CD14-positive monocyte (primary cell): Measurements from ENCODE around the gene PTPN2. TPM values are rescaled to one million over a fixed set of nuclear protein-coding genes. Genes with fewer than 3 reads are reported as not detected.

ENCODE experiments used
- DNase-seq, 3 donors: peaks; one replicate each; pipeline ENCODE4 v3.0.0-alpha.2; 2011 to 2022
- H2AFZ ChIP-seq: 2 replicates; pipeline ENCODE4 v1.6.0; 2012; ENCODE audit warnings: mild to moderate bottlenecking, low read depth, low read length, inconsistent platforms; ENCODE audit not compliant: insufficient read depth, poor library complexity, severe bottlenecking
- H3K27ac ChIP-seq, 2 donors: 1 replicate in 1 of 2; 2 replicates in 1 of 2; pipeline ENCODE4 v1.5.1; 2012 to 2013; ENCODE audit warnings: low read length in 2 of 2, control low read depth in 1 of 2, inconsistent platforms in 1 of 2, low read depth in 1 of 2, mild to moderate bottlenecking in 1 of 2
- H3K27me3 ChIP-seq, 2 donors: one replicate each; pipeline versions ENCODE4 v1.6.0 to v1.6.1; 2011 to 2013; ENCODE audit warnings: low read length in 2 of 2; ENCODE audit not compliant: control insufficient read depth in 2 of 2, insufficient read depth in 2 of 2
- H3K36me3 ChIP-seq, 2 donors: replicated peaks in 1 of 2; 1 replicate in 1 of 2; 2 replicates in 1 of 2; pipeline versions ENCODE4 v1.5.1 to v1.6.1; 2012 to 2013; ENCODE audit warnings: low read length in 2 of 2, control low read depth in 1 of 2, inconsistent platforms in 1 of 2, mild to moderate bottlenecking in 1 of 2; ENCODE audit not compliant: insufficient read depth in 2 of 2, control insufficient read depth in 1 of 2
- H3K4me1 ChIP-seq, 2 donors: 1 replicate in 1 of 2; 2 replicates in 1 of 2; pipeline versions ENCODE4 v1.5.1 to v1.6.1; 2012 to 2013; ENCODE audit warnings: low read length in 2 of 2, control low read depth in 1 of 2, inconsistent platforms in 1 of 2, mild to moderate bottlenecking in 1 of 2, moderate library complexity in 1 of 2; ENCODE audit not compliant: insufficient read depth in 2 of 2, control insufficient read depth in 1 of 2
- H3K4me2 ChIP-seq: replicated peaks from 2 replicates; pipeline ENCODE3; 2012; ENCODE audit warnings: low read length, moderate library complexity, mild to moderate bottlenecking; ENCODE audit not compliant: poor library complexity, severe bottlenecking; ENCODE audit errors: extremely low read depth
- H3K4me3 ChIP-seq, 3 experiments: fragments of 200-600 bp in 1 of 3; sonication (generic) in 1 of 3; replicated peaks in 1 of 3; 1 replicate in 2 of 3; 2 replicates in 1 of 3; pipeline ENCODE4 v1.5.1; 2011 to 2013; ENCODE audit warnings: low read length in 3 of 3, mild to moderate bottlenecking in 3 of 3, control low read depth in 2 of 3, low read depth in 2 of 3, inconsistent platforms in 1 of 3, moderate library complexity in 1 of 3
- H3K79me2 ChIP-seq: 2 replicates; pipeline ENCODE4 v1.6.0; 2012; ENCODE audit warnings: mild to moderate bottlenecking, control low read depth, inconsistent platforms, low read length, moderate library complexity; ENCODE audit not compliant: insufficient read depth
- H3K9ac ChIP-seq: 2 replicates; pipeline ENCODE4 v1.6.0; 2017; ENCODE audit warnings: low read length, mild to moderate bottlenecking; ENCODE audit not compliant: insufficient read depth, poor library complexity, severe bottlenecking
- H3K9me3 ChIP-seq, 2 donors: replicated peaks in 1 of 2; 1 replicate in 1 of 2; 2 replicates in 1 of 2; pipeline versions ENCODE4 v1.5.1 to v1.6.1; 2012 to 2013; ENCODE audit warnings: low read length in 2 of 2, control low read depth in 1 of 2; ENCODE audit not compliant: control insufficient read depth in 1 of 2, insufficient read depth in 1 of 2
- H4K20me1 ChIP-seq: 2 replicates; pipeline ENCODE4 v1.6.0; 2012; ENCODE audit warnings: mild to moderate bottlenecking, low read length, control low read depth, moderate library complexity; ENCODE audit not compliant: insufficient read depth
- H3K27ac Mint-ChIP-seq, 7 donors: one replicate each; pipeline ENCODE4 v1.8.0; 2020; ENCODE audit warnings: mild to moderate bottlenecking in 7 of 7, mixed read lengths in 7 of 7, moderate library complexity in 6 of 7, inconsistent platforms in 2 of 7
- H3K27me3 Mint-ChIP-seq, 3 donors: one replicate each; pipeline ENCODE4 v1.8.0; 2021 to 2022; ENCODE audit warnings: low read depth in 3 of 3, mild to moderate bottlenecking in 3 of 3, mixed read lengths in 3 of 3, moderate library complexity in 3 of 3, inconsistent platforms in 1 of 3
- H3K36me3 Mint-ChIP-seq, 2 donors: one replicate each; pipeline ENCODE4 v1.8.0; 2020; ENCODE audit warnings: mixed read lengths in 2 of 2, inconsistent platforms in 1 of 2, mild to moderate bottlenecking in 1 of 2
- H3K4me1 Mint-ChIP-seq: one replicate; pipeline ENCODE4 v1.8.0; 2020; ENCODE audit warnings: mild to moderate bottlenecking, mixed read lengths
- H3K4me3 Mint-ChIP-seq, 2 donors: one replicate each; pipeline ENCODE4 v1.8.0; 2020; ENCODE audit warnings: mild to moderate bottlenecking in 2 of 2, mixed read lengths in 2 of 2, moderate library complexity in 1 of 2
- H3K9me3 Mint-ChIP-seq, 7 donors: one replicate each; pipeline ENCODE4 v1.8.0; 2020 to 2022; ENCODE audit warnings: mixed read lengths in 7 of 7, mild to moderate bottlenecking in 6 of 7, moderate library complexity in 6 of 7, inconsistent platforms in 2 of 7
- WGBS: methylation state at CpG from one replicate; pipeline ENCODE4 v1.1.5; 2013; ENCODE audit warnings: missing lambda C conversion rate; ENCODE audit not compliant: insufficient coverage; 5-methylcytosine and 5-hydroxymethylcytosine counted together
- intact Hi-C, 2 donors: fragments of 100-400 bp; cut with micrococcal nuclease; formaldehyde crosslinking; loops; one replicate each; pipeline versions ENCODE4 v1.15.0 to v1.15.1; 2023
- polyA plus RNA-seq, 3 donors: library from polyadenylated mRNA; depleted of rRNA in 1 of 3; unstranded in 2 of 3; stranded (reverse) in 1 of 3; fragments of 300-500 nt in 2 of 3; fragments of >200 nt in 1 of 3; fragmentation: Illumina TruSeq in 2 of 3; gene quantifications; 1 replicate in 2 of 3; 2 replicates in 1 of 3; pipeline ENCODE4 v1.2.3, GENCODE V29; 2012 to 2021
- TF ChIP-seq, protein P1 (sequence below): fragments of 200-600 bp; IDR thresholded peaks from one replicate; pipeline ENCODE4 v1.8.0; 2022; ENCODE audit warnings: antibody characterized with exemption, mild to moderate bottlenecking

The PTPN2 gene
- polyA plus RNA-seq, 3 donors, result 55.6 to 108 (median 78.4) TPM

DNA sequence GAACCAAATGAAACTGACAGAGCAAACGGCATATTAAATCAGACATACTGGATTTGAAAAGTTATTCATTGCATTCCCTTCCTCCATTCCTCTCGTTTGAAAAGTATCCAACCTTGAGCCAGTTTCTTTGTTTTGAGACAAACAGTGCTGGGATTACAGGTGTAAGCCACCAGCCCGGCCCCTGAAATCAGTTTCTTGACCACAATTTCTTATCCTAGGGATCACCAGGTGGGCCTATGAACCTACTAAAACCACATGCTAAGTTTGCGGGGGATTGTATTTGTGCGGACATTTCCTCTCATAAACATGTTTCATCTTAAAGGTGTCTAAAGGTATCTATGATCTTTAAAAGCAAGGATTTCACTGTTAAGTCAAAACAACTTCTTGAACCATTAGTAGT is 11.6 kb downstream of the PTPN2 start:
- WGBS, result no CpG with 5 or more reads among the region's 5 CpGs
- Histone ChIP-seq H3K36me3 (no peaks in the 10 kb centered on the region), H3K27me3 (no peaks in the 10 kb centered on the region), H3K4me2 (no peak overlapping the region), H3K9ac (no peak overlapping the region), H3K9me3 (no peaks in the 10 kb centered on the region), H3K27ac (no peak overlapping the region), H3K79me2 (peaks cover 86% of the 10 kb centered on the region), H3K4me1 (peaks cover 6 to 11% of the 10 kb centered on the region in 2 donors), H4K20me1 (peaks cover 72% of the 10 kb centered on the region), H3K4me3 (no peak overlapping the region), H2AFZ (no peak overlapping the region)
- H3K4me3 Mint-ChIP-seq, result no peak overlapping the region
- peaks cover 24% of the 10 kb centered on the region for H3K4me1 Mint-ChIP-seq
- H3K27ac Mint-ChIP-seq, result peak overlapping the region in 2 of 7 donors; percentile 41 to 67
- peaks cover 5 to 18% of the 10 kb centered on the region in 2 donors for H3K36me3 Mint-ChIP-seq
- TF ChIP-seq, protein P1, sequence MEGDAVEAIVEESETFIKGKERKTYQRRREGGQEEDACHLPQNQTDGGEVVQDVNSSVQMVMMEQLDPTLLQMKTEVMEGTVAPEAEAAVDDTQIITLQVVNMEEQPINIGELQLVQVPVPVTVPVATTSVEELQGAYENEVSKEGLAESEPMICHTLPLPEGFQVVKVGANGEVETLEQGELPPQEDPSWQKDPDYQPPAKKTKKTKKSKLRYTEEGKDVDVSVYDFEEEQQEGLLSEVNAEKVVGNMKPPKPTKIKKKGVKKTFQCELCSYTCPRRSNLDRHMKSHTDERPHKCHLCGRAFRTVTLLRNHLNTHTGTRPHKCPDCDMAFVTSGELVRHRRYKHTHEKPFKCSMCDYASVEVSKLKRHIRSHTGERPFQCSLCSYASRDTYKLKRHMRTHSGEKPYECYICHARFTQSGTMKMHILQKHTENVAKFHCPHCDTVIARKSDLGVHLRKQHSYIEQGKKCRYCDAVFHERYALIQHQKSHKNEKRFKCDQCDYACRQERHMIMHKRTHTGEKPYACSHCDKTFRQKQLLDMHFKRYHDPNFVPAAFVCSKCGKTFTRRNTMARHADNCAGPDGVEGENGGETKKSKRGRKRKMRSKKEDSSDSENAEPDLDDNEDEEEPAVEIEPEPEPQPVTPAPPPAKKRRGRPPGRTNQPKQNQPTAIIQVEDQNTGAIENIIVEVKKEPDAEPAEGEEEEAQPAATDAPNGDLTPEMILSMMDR, result no peak
- intact Hi-C loops, result no loop called here
- peaks cover 0 to 9% (median 1%) of the 10 kb centered on the region in 7 donors for H3K9me3 Mint-ChIP-seq
- no peak for DNase-seq
- peaks cover 0 to 1% (median 0%) of the 10 kb centered on the region in 3 donors for H3K27me3 Mint-ChIP-seq

DNA sequence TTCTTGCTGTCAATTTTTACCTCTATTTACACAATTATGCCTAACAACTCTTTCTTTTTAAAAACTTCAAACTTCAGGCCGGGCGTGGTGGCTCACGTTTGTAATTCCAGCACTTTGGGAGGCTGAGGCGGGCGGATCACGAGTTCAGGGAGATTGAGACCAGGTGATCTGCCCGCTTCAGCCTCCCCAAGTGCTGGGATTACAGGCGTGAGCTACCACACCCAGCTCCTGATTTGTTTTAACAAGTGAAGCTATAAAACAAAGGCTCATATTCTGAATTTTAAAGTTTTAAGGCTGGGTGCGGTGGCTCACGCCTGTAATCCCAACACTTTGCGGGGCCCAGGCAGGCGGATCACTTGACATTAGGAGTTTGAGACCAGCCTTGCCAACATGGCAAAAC is 15.5 kb downstream of the PTPN2 start:
- Histone ChIP-seq H4K20me1 (peaks cover 86% of the 10 kb centered on the region), H3K27ac (no peak overlapping the region), H3K4me2 (no peak overlapping the region), H3K9me3 (no peaks in the 10 kb centered on the region), H3K79me2 (peaks cover 96% of the 10 kb centered on the region), H2AFZ (no peak overlapping the region), H3K4me3 (no peak overlapping the region), H3K4me1 (peaks cover 9 to 13% of the 10 kb centered on the region in 2 donors), H3K9ac (no peak overlapping the region), H3K36me3 (no peaks in the 10 kb centered on the region), H3K27me3 (no peaks in the 10 kb centered on the region)
- TF ChIP-seq, protein P1, result no peak
- Mint-ChIP-seq H3K9me3 (peaks cover 0 to 5% (median 0%) of the 10 kb centered on the region in 7 donors), H3K36me3 (peaks cover 2 to 11% of the 10 kb centered on the region in 2 donors), H3K4me3 (no peak overlapping the region), H3K4me1 (peaks cover 14% of the 10 kb centered on the region), H3K27me3 (peaks cover 0 to 1% (median 0%) of the 10 kb centered on the region in 3 donors), H3K27ac (no peak overlapping the region)
- 97% methylated on average over 12 of the region's 12 CpGs for WGBS
- DNase-seq, result no peak
- intact Hi-C loops, result no loop called here
